ENCODE data around the gene CCND1.

CCND1 gene

GRCh38 chr11:69654660-69655478, 13.9 kb downstream of the CCND1 start:
- peak; percentile 59 to 83 for DNase-seq

- DNase-seq = no peak
Measured at GRCh38 chr11:69655479-69656428, 14.8 kb downstream of the CCND1 start.

GRCh38 chr11:69656536-69657455, 15.8 kb downstream of the CCND1 start:
- no peak for DNase-seq

- no peak for DNase-seq
Measured at GRCh38 chr11:69657456-69657910, 16.5 kb downstream of the CCND1 start.

- peak in 1 of 2 experiments; percentile 51 for DNase-seq
Measured at GRCh38 chr11:69657911-69658625, 17.1 kb downstream of the CCND1 start.

- DNase-seq = peak; percentile 61 to 72
Measured at GRCh38 chr11:69658626-69659450, 17.9 kb downstream of the CCND1 start.

- no peak for DNase-seq
Measured at GRCh38 chr11:69659591-69659990, 18.6 kb downstream of the CCND1 start.

- no peak for DNase-seq
Measured at GRCh38 chr11:69660001-69660500, 19.1 kb downstream of the CCND1 start.

- no peak for DNase-seq
Measured at GRCh38 chr11:69661413-69661715, 20.4 kb downstream of the CCND1 start.

- no peak for DNase-seq
Measured at GRCh38 chr11:69662021-69662698, 21.2 kb downstream of the CCND1 start.

GRCh38 chr11:69662806-69663205, 21.9 kb downstream of the CCND1 start:
- no peak for DNase-seq

GRCh38 chr11:69663326-69663725, 22.4 kb downstream of the CCND1 start:
- no peak for DNase-seq

- no peak for DNase-seq
Measured at GRCh38 chr11:69664103-69664775, 23.3 kb downstream of the CCND1 start.

- no peak for DNase-seq
Measured at GRCh38 chr11:69664901-69665300, 23.9 kb downstream of the CCND1 start.

GRCh38 chr11:69665669-69666068, 24.7 kb downstream of the CCND1 start:
- no peak for DNase-seq

- DNase-seq = no peak
Measured at GRCh38 chr11:69666261-69666660, 25.3 kb downstream of the CCND1 start.

GRCh38 chr11:69666752-69667536, 26.0 kb downstream of the CCND1 start:
- DNase-seq = no peak

All from SHP77 (cell line).